H9 (cell line): ENCODE data around the gene PRR12. TPM values are rescaled to one million over a fixed set of nuclear protein-coding genes. Genes with fewer than 3 reads are reported as not detected.

Source experiments
- DNase-seq: peaks from one replicate; pipeline ENCODE4 v3.0.0-alpha.2; 2017
- H2AFZ ChIP-seq: one replicate; pipeline ENCODE4 v1.6.1; 2013; ENCODE audit warnings: mild to moderate bottlenecking, low read length, control low read depth, moderate library complexity
- H2AK5ac ChIP-seq: 2 replicates; pipeline ENCODE4 v1.6.1; 2013; ENCODE audit warnings: low read length, control low read depth, mixed read lengths; ENCODE audit not compliant: insufficient read length
- H2BK120ac ChIP-seq: one replicate; pipeline ENCODE4 v1.6.1; 2013; ENCODE audit warnings: low read depth, mild to moderate bottlenecking, low read length, control low read depth, inconsistent platforms; ENCODE audit not compliant: poor library complexity, severe bottlenecking
- H2BK12ac ChIP-seq: 2 replicates; pipeline ENCODE4 v1.6.1; 2013; ENCODE audit warnings: low read length, control low read depth, mixed read lengths, low read depth; ENCODE audit not compliant: insufficient read length
- H2BK15ac ChIP-seq: 2 replicates; pipeline ENCODE4 v1.6.1; 2013; ENCODE audit warnings: low read depth, low read length, control low read depth
- H2BK20ac ChIP-seq: one replicate; pipeline ENCODE4 v1.6.1; 2013; ENCODE audit warnings: low read depth, mild to moderate bottlenecking, low read length, control low read depth, inconsistent platforms; ENCODE audit not compliant: poor library complexity, severe bottlenecking
- H2BK5ac ChIP-seq: 2 replicates; pipeline ENCODE4 v1.6.1; 2013; ENCODE audit warnings: low read length, control low read depth, mixed read lengths; ENCODE audit not compliant: insufficient read length
- H3K14ac ChIP-seq: 2 replicates; pipeline ENCODE4 v1.6.1; 2013; ENCODE audit warnings: low read length, control low read depth; ENCODE audit not compliant: insufficient read depth
- H3K18ac ChIP-seq: 2 replicates; pipeline ENCODE4 v1.6.1; 2013; ENCODE audit warnings: low read depth, mild to moderate bottlenecking, mixed read lengths, low read length, control low read depth; ENCODE audit not compliant: insufficient read length
- H3K23ac ChIP-seq: 2 replicates; pipeline ENCODE4 v1.6.1; 2013; ENCODE audit warnings: low read length, control low read depth, mixed read lengths, low read depth; ENCODE audit not compliant: insufficient read length
- H3K23me2 ChIP-seq: 2 replicates; pipeline ENCODE4 v1.6.1; 2013; ENCODE audit warnings: low read depth, mild to moderate bottlenecking, mixed read lengths, low read length, control low read depth; ENCODE audit not compliant: insufficient read length, poor library complexity, severe bottlenecking
- H3K27ac ChIP-seq: 2 replicates; pipeline ENCODE4 v1.5.1; 2013; ENCODE audit warnings: low read length, control low read depth, mixed read lengths, low read depth; ENCODE audit not compliant: insufficient read length
- H3K27me3 ChIP-seq: 2 replicates; pipeline ENCODE4 v1.6.1; 2013; ENCODE audit warnings: low read length, control low read depth, inconsistent platforms; ENCODE audit not compliant: insufficient read depth
- H3K4ac ChIP-seq: 2 replicates; pipeline ENCODE4 v1.6.1; 2013; ENCODE audit warnings: low read depth, mild to moderate bottlenecking, control low read depth, inconsistent platforms, low read length, moderate library complexity
- H3K4me1 ChIP-seq: 2 replicates; pipeline ENCODE4 v1.6.1; 2013; ENCODE audit warnings: low read length, control low read depth, inconsistent platforms; ENCODE audit not compliant: insufficient read depth
- H3K4me2 ChIP-seq: 2 replicates; pipeline ENCODE4 v1.6.1; 2013; ENCODE audit warnings: low read length, control low read depth, mixed read lengths; ENCODE audit not compliant: insufficient read length, insufficient read depth
- H3K56ac ChIP-seq: 2 replicates; pipeline ENCODE4 v1.6.1; 2013; ENCODE audit warnings: low read depth, mild to moderate bottlenecking, mixed read lengths, low read length, control low read depth; ENCODE audit not compliant: insufficient read length
- H3K79me1 ChIP-seq: 2 replicates; pipeline ENCODE4 v1.6.1; 2013; ENCODE audit warnings: low read depth, mild to moderate bottlenecking, moderate library complexity, low read length, control low read depth, inconsistent platforms; ENCODE audit not compliant: insufficient read depth, poor library complexity, severe bottlenecking
- H3K79me2 ChIP-seq: 2 replicates; pipeline ENCODE4 v1.6.1; 2013; ENCODE audit warnings: low read length, control low read depth, inconsistent platforms; ENCODE audit not compliant: insufficient read depth
- H3K9ac ChIP-seq: 2 replicates; pipeline ENCODE4 v1.6.1; 2013; ENCODE audit warnings: low read length, control low read depth, mixed read lengths; ENCODE audit not compliant: insufficient read length; ENCODE audit errors: extremely low read depth
- H3K9me3 ChIP-seq: one replicate; pipeline ENCODE4 v1.6.1; 2013; ENCODE audit warnings: low read depth, low read length, inconsistent platforms; ENCODE audit not compliant: control insufficient read depth
- H3T11ph ChIP-seq: one replicate; pipeline ENCODE4 v1.6.1; 2013; ENCODE audit warnings: mild to moderate bottlenecking, low read length, control low read depth, inconsistent platforms
- H4K20me1 ChIP-seq: one replicate; pipeline ENCODE4 v1.6.1; 2013; ENCODE audit not compliant: control insufficient read depth, insufficient read length, insufficient read depth
- H4K5ac ChIP-seq: 2 replicates; pipeline ENCODE4 v1.6.1; 2013; ENCODE audit warnings: low read depth, mild to moderate bottlenecking, mixed read lengths, low read length, control low read depth; ENCODE audit not compliant: insufficient read length
- H4K8ac ChIP-seq: replicated peaks from 2 replicates; pipeline ENCODE4 v1.6.1; 2013; ENCODE audit warnings: low read length, control low read depth, mixed read lengths, low read depth; ENCODE audit not compliant: insufficient read length
- H4K91ac ChIP-seq: 2 replicates; pipeline ENCODE4 v1.6.1; 2013; ENCODE audit warnings: low read depth, mild to moderate bottlenecking, moderate library complexity, mixed read lengths, low read length, control low read depth; ENCODE audit not compliant: insufficient read length
- H3K27ac Mint-ChIP-seq, 3 experiments: 2 replicates in 2 of 3; 3 replicates in 1 of 3; pipeline ENCODE4 v1.8.0; 2020 to 2021; ENCODE audit warnings: mixed read lengths in 3 of 3, mild to moderate bottlenecking in 1 of 3, moderate library complexity in 1 of 3
- H3K27me3 Mint-ChIP-seq: 2 replicates; pipeline ENCODE4 v1.8.0; 2021; ENCODE audit warnings: low read depth, mild to moderate bottlenecking, moderate library complexity, mixed read lengths
- H3K36me3 Mint-ChIP-seq, 3 experiments: 2 replicates in 2 of 3; 3 replicates in 1 of 3; pipeline ENCODE4 v1.8.0; 2020 to 2021; ENCODE audit warnings: low read depth in 3 of 3, mixed read lengths in 3 of 3; ENCODE audit not compliant: insufficient read depth in 1 of 3
- H3K4me1 Mint-ChIP-seq, 2 experiments: 2 replicates each; pipeline ENCODE4 v1.8.0; 2020; ENCODE audit warnings: mixed read lengths in 2 of 2
- H3K4me3 Mint-ChIP-seq, 2 experiments: 2 replicates in 1 of 2; 3 replicates in 1 of 2; pipeline ENCODE4 v1.8.0; 2020 to 2021; ENCODE audit warnings: mild to moderate bottlenecking in 2 of 2, mixed read lengths in 2 of 2, moderate library complexity in 1 of 2
- H3K9me3 Mint-ChIP-seq, 2 experiments: 2 replicates in 1 of 2; 3 replicates in 1 of 2; pipeline ENCODE4 v1.8.0; 2020; ENCODE audit warnings: mild to moderate bottlenecking in 2 of 2, mixed read lengths in 2 of 2, moderate library complexity in 1 of 2
- CTCF ChIP-seq: fragments of 200-600 bp; sonication (generic); conservative IDR thresholded peaks from 3 replicates; pipeline ENCODE4 v1.8.0; 2021; ENCODE audit warnings: antibody characterized with exemption, mild to moderate bottlenecking
- WGBS: extraction: QIAGEN DNeasy Blood & Tissue Kit; methylation state at CpG from one replicate; pipeline ENCODE4 v1.1.7; 2013; ENCODE audit warnings: missing lambda C conversion rate, low lambda C conversion rate, mixed read lengths; ENCODE audit not compliant: insufficient read length; ENCODE audit errors: extremely low coverage; 5-methylcytosine and 5-hydroxymethylcytosine counted together
- total RNA-seq: library from RNA; stranded (reverse); gene quantifications from 2 replicates; pipeline ENCODE4 v1.2.1, GENCODE V29; 2021

PRR12 gene
- total RNA-seq, 1 experiment from 2014 or later: 65.9 TPM

- no peaks in the 10 kb centered on the region for H3K79me2 ChIP-seq
- H4K8ac ChIP-seq: no peak overlapping the region
- no peaks in the 10 kb centered on the region for H3K4me1 ChIP-seq
- no peak overlapping the region for H3K4ac ChIP-seq
- H3K4me2 ChIP-seq: no peak overlapping the region
- Mint-ChIP-seq H3K27me3 (no peaks in the 10 kb centered on the region), H3K36me3 (peaks cover 0 to 8% (median 2%) of the 10 kb centered on the region in 3 experiments; a peak in 4 of 7 replicates), H3K4me1 (peaks cover 3 to 4% of the 10 kb centered on the region in 2 experiments), H3K27ac (0 out of 7 replicates have a peak overlapping the region, but pooled peaks of 2 of the 3 experiments have one; percentile 16 to 32), H3K4me3 (no peak overlapping the region), H3K9me3 (no peaks in the 10 kb centered on the region)
- TF ChIP-seq CTCF: no peak
- peaks cover 3% of the 10 kb centered on the region for H3K23me2 ChIP-seq
- H4K5ac ChIP-seq: no peak overlapping the region
- no CpG with 5 or more reads among the region's 5 CpGs for WGBS
- no peak overlapping the region for H2BK120ac ChIP-seq
- H2BK20ac ChIP-seq: no peak overlapping the region
- H3K56ac ChIP-seq: no peak overlapping the region
- no peaks in the 10 kb centered on the region for H3K79me1 ChIP-seq
- no peaks in the 10 kb centered on the region for H4K20me1 ChIP-seq
- H3T11ph ChIP-seq: no peak overlapping the region
- H3K18ac ChIP-seq: no peak overlapping the region
- no peak overlapping the region for H4K91ac ChIP-seq
- DNase-seq: no peak
- H3K27me3 ChIP-seq: no peaks in the 10 kb centered on the region
- no peak overlapping the region for H2BK15ac ChIP-seq
- H3K9me3 ChIP-seq: no peaks in the 10 kb centered on the region
- no peak overlapping the region for H2BK12ac ChIP-seq
- no peak overlapping the region for H2BK5ac ChIP-seq
- no peak overlapping the region for H2AK5ac ChIP-seq
- H2AFZ ChIP-seq: no peak overlapping the region
- H3K14ac ChIP-seq: no peak overlapping the region
- no peak overlapping the region for H3K9ac ChIP-seq
- no peak overlapping the region for H3K23ac ChIP-seq
- no peak overlapping the region for H3K27ac ChIP-seq
Measured at GRCh38 chr19:49544154-49544553, 46.8 kb upstream of the PRR12 start.
